GM13977 (cell line): ENCODE measurements around the gene C10orf90.

Source experiments
- DNase-seq: peaks from one replicate; pipeline ENCODE4 v3.0.0; 2012; ENCODE audit warnings: low spot score
- in situ Hi-C: fragments of 300-500 bp; cut with MboI; formaldehyde crosslinking; loops from one replicate; pipeline ENCODE4 v1.12.0; 2022; ENCODE audit warnings: low sequenced_read_pairs, low pct_unique_long_range_greater_than_20kb, mixed read lengths, inconsistent platforms; ENCODE audit not compliant: unreplicated experiment
- TF ChIP-seq, protein P1 (sequence below): IDR thresholded peaks from 2 replicates; pipeline ENCODE4 v1.5.1; 2012; ENCODE audit warnings: mild to moderate bottlenecking, control low read depth; ENCODE audit not compliant: insufficient read depth; ENCODE audit errors: extremely low read depth, missing control alignments

C10orf90 gene

DNA sequence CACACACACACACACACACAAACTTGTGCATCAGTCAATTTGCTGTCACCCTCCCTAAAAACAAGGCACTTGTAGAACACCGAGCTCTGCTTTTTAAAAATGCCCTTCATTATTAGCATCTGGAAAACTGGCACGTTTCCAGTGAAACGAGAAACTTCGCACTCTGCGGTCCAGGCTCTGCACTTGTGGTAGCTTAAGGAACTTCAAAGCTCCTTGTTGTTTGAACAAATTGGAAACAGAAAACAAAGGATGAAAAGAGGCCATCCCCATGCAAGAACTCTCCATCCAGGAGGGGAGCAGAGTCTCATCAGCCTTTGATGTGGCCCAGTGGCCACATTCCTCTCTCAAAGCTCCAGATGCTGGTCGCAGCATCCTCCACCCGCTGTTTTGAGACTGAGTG lies 105.1 kb downstream of the C10orf90 start:
- TF ChIP-seq, protein P1, sequence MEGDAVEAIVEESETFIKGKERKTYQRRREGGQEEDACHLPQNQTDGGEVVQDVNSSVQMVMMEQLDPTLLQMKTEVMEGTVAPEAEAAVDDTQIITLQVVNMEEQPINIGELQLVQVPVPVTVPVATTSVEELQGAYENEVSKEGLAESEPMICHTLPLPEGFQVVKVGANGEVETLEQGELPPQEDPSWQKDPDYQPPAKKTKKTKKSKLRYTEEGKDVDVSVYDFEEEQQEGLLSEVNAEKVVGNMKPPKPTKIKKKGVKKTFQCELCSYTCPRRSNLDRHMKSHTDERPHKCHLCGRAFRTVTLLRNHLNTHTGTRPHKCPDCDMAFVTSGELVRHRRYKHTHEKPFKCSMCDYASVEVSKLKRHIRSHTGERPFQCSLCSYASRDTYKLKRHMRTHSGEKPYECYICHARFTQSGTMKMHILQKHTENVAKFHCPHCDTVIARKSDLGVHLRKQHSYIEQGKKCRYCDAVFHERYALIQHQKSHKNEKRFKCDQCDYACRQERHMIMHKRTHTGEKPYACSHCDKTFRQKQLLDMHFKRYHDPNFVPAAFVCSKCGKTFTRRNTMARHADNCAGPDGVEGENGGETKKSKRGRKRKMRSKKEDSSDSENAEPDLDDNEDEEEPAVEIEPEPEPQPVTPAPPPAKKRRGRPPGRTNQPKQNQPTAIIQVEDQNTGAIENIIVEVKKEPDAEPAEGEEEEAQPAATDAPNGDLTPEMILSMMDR = no peak
- in situ Hi-C loops = no loop called here
- DNase-seq = no peak

- TF ChIP-seq, protein P1 = no peak
- DNase-seq = no peak
- in situ Hi-C loops = no loop called here
Observed at GRCh38 chr10:126564326-126564888, 106.1 kb downstream of the C10orf90 start.

- in situ Hi-C loops = no loop called here
- TF ChIP-seq, protein P1 = no peak
Observed at GRCh38 chr10:126563361-126563760, 107.1 kb downstream of the C10orf90 start.

GRCh38 chr10:126561921-126562680 lies 108.4 kb downstream of the C10orf90 start:
- in situ Hi-C loops = no loop called here
- TF ChIP-seq, protein P1 = no peak
- no peak for DNase-seq

More at GRCh38 chr10:126563361-126563760, 107.1 kb downstream of the C10orf90 start:
- no peak for DNase-seq

GRCh38 chr10:126561294-126561920 lies 109.1 kb downstream of the C10orf90 start:
- in situ Hi-C loops = no loop called here
- DNase-seq = no peak
- TF ChIP-seq, protein P1 = no peak

GRCh38 chr10:126558881-126559280 lies 111.6 kb downstream of the C10orf90 start:
- in situ Hi-C loops = no loop called here
- TF ChIP-seq, protein P1 = no peak
- no peak for DNase-seq
